OCI-LY7 (cell line): ENCODE results near the gene PIK3AP1. TPM values are rescaled to one million over a fixed set of nuclear protein-coding genes. Genes with fewer than 3 reads are reported as not detected.

Source experiments
- BruUV-seq: library from RNA; stranded (reverse); fragments of 400-500 nt; replicated peaks from 2 replicates; lab custom pipeline; 2021; lab: Mats Ljungman, UMichigan
- CTCF ChIA-PET: fragments of 300-600 bp; sonication (Branson Sonifier 250); formaldehyde crosslinking; loops from one replicate; lab custom pipeline; 2022; ENCODE audit warnings: antibody characterized with exemption; ENCODE audit not compliant: unreplicated experiment; lab: Charles Lee
- POLR2A ChIA-PET: fragments of 300-600 bp; sonication (Branson Sonifier 250); formaldehyde crosslinking; loops from one replicate; lab custom pipeline; 2022; ENCODE audit warnings: antibody characterized with exemption; lab: Charles Lee
- DNase-seq: peaks from one replicate; pipeline ENCODE4 v3.0.0-alpha.2; 2015; ENCODE audit warnings: low spot score
- H2AFZ ChIP-seq: fragments of 200-600 bp; sonication (generic), shearing (Covaris generic); 2 replicates; pipeline ENCODE4 v1.6.1; 2014; ENCODE audit warnings: mild to moderate bottlenecking, antibody characterized with exemption, low read length, moderate library complexity
- H3K27ac ChIP-seq: fragments of 200-600 bp; sonication (generic); 2 replicates; pipeline ENCODE4 v1.5.1; 2014; ENCODE audit warnings: mixed run types, low read depth, mild to moderate bottlenecking, moderate library complexity, low read length, inconsistent platforms; ENCODE audit not compliant: poor library complexity, severe bottlenecking
- H3K36me3 ChIP-seq: fragments of 200-600 bp; sonication (generic); 2 replicates; pipeline ENCODE4 v1.6.1; 2014; ENCODE audit warnings: mild to moderate bottlenecking, antibody characterized with exemption, low read length, moderate library complexity, mixed read lengths; ENCODE audit not compliant: insufficient read depth
- H3K4me1 ChIP-seq: fragments of 200-600 bp; sonication (generic); 2 replicates; pipeline ENCODE4 v1.5.1; 2014; ENCODE audit warnings: mild to moderate bottlenecking, low read length; ENCODE audit not compliant: insufficient read depth, poor library complexity, severe bottlenecking
- H3K4me2 ChIP-seq: fragments of 200-600 bp; sonication (generic); 2 replicates; pipeline ENCODE4 v1.6.1; 2014; ENCODE audit warnings: mild to moderate bottlenecking, low read length
- H3K4me3 ChIP-seq: fragments of 200-600 bp; sonication (generic); 2 replicates; pipeline ENCODE4 v1.5.1; 2014; ENCODE audit warnings: mild to moderate bottlenecking, low read depth, low read length; ENCODE audit not compliant: poor library complexity, severe bottlenecking
- H3K79me2 ChIP-seq: fragments of 200-600 bp; sonication (generic); 2 replicates; pipeline ENCODE4 v1.6.1; 2016; ENCODE audit warnings: low read depth, mild to moderate bottlenecking, low read length, moderate library complexity, mixed read lengths; ENCODE audit not compliant: insufficient read depth
- H3K9me2 ChIP-seq: fragments of 200-600 bp; sonication (generic); 2 replicates; pipeline ENCODE4 v1.6.1; 2016; ENCODE audit warnings: mild to moderate bottlenecking, low read length, mixed read lengths; ENCODE audit not compliant: insufficient read depth
- H3K9me3 ChIP-seq: fragments of 200-600 bp; sonication (generic); 2 replicates; pipeline ENCODE4 v1.6.1; 2014; ENCODE audit warnings: mild to moderate bottlenecking, mixed run types, low read length, mixed read lengths
- H4K20me1 ChIP-seq: fragments of 200-600 bp; sonication (generic); 2 replicates; pipeline ENCODE4 v1.6.1; 2014; ENCODE audit warnings: mild to moderate bottlenecking, antibody characterized with exemption, low read length, moderate library complexity, mixed read lengths; ENCODE audit not compliant: insufficient read depth
- CTCF ChIP-seq: fragments of 200-600 bp; sonication (generic); conservative IDR thresholded peaks from 2 replicates; pipeline ENCODE4 v1.5.1; 2014; ENCODE audit warnings: mild to moderate bottlenecking, antibody characterized with exemption, low read length, moderate library complexity, mixed read lengths
- EZH2phosphoT487 ChIP-seq: fragments of 200-600 bp; sonication (generic); IDR thresholded peaks from 2 replicates; pipeline ENCODE4 v1.6.1; 2018; ENCODE audit warnings: low read depth, borderline replicate concordance, mild to moderate bottlenecking, mixed run types, antibody characterized with exemption, low read length, moderate library complexity, mixed read lengths
- intact Hi-C: fragments of 100-400 bp; cut with micrococcal nuclease; formaldehyde crosslinking; loops from one replicate; pipeline ENCODE4 v1.10.0; 2022; ENCODE audit not compliant: unreplicated experiment
- total RNA-seq, 2 experiments: library from RNA; depleted of rRNA in 1 of 2; stranded (reverse); fragments of >200 nt in 1 of 2; shearing (Covaris generic) in 1 of 2; gene quantifications; 2 replicates each; pipeline ENCODE4 v1.2.3, GENCODE V29; 2014 to 2022

The PIK3AP1 gene
- total RNA-seq, 2 experiments from 2014 or later = 132 to 140 TPM

GRCh38 chr10:96708996-96709395 is 11.3 kb downstream of the PIK3AP1 start:
- ChIA-PET CTCF (no interaction called here), POLR2A (interaction anchor here (0.7 to 1.3 kb wide), 4 partner anchors 10 to 57 kb away, joined by 4 to 12 read pairs (median 6); no protein-coding TSS in a partner anchor)
- no TSS peak for BruUV-seq
- H3K36me3 ChIP-seq = peaks cover 85% of the 10 kb centered on the region
- H3K9me2 ChIP-seq = no peaks in the 10 kb centered on the region
- H3K4me1 ChIP-seq = peaks cover 66% of the 10 kb centered on the region
- H3K9me3 ChIP-seq = no peaks in the 10 kb centered on the region
- intact Hi-C loops = no loop called here
- H3K4me3 ChIP-seq = no peak overlapping the region
- DNase-seq = no peak
- peak overlapping the region; percentile 39 for H3K27ac ChIP-seq
- H4K20me1 ChIP-seq = peaks cover 5% of the 10 kb centered on the region; the same call in 1 of the 2 replicates
- H2AFZ ChIP-seq = no peak overlapping the region
- no peak overlapping the region for H3K4me2 ChIP-seq
- peaks cover 97% of the 10 kb centered on the region for H3K79me2 ChIP-seq
- TF ChIP-seq EZH2phosphoT487 = no peak
- TF ChIP-seq CTCF = no peak

- Histone ChIP-seq H3K9me3 (no peaks in the 10 kb centered on the region), H3K4me2 (0 out of 2 replicates have a peak overlapping the region, but pooled peaks have one; percentile 13), H3K79me2 (peaks cover 97% of the 10 kb centered on the region), H2AFZ (no peak overlapping the region), H3K4me3 (no peak overlapping the region), H3K36me3 (peaks cover 87% of the 10 kb centered on the region), H3K4me1 (peaks cover 71% of the 10 kb centered on the region), H3K27ac (peak overlapping the region; percentile 39), H4K20me1 (peaks cover 5% of the 10 kb centered on the region; the same call in 1 of the 2 replicates), H3K9me2 (no peaks in the 10 kb centered on the region)
- intact Hi-C loops = no loop called here
- TSS peak; percentile 17 for BruUV-seq
- CTCF ChIA-PET = no interaction called here
- TF ChIP-seq CTCF (no peak), EZH2phosphoT487 (no peak)
- peak; percentile 44 for DNase-seq
- POLR2A ChIA-PET = interaction anchor here (0.7 to 1.3 kb wide), 4 partner anchors 11 to 57 kb away, joined by 4 to 12 read pairs (median 6); no protein-coding TSS in a partner anchor
These were observed 11.9 kb downstream of the PIK3AP1 start for GRCh38 chr10:96708456-96708855.

GRCh38 chr10:96706331-96706853 is 13.9 kb downstream of the PIK3AP1 start:
- POLR2A ChIA-PET = interaction anchor here (0.6 to 2.1 kb wide), 6 partner anchors 9 to 57 kb away, joined by 3 to 12 read pairs (median 4); no protein-coding TSS in a partner anchor
- H3K4me2 ChIP-seq = peak overlapping the region; percentile 43; the same call in 1 of the 2 replicates
- H3K4me3 ChIP-seq = peak overlapping the region; percentile 20

More at GRCh38 chr10:96706331-96706853, 13.9 kb downstream of the PIK3AP1 start:
- Histone ChIP-seq H3K9me2 (no peaks in the 10 kb centered on the region), H3K4me1 (peaks cover 88% of the 10 kb centered on the region), H3K27ac (peak overlapping the region; percentile 51), H3K36me3 (peaks cover 84% of the 10 kb centered on the region), H4K20me1 (no peaks in the 10 kb centered on the region), H2AFZ (no peak overlapping the region), H3K79me2 (peaks cover 98% of the 10 kb centered on the region), H3K9me3 (no peaks in the 10 kb centered on the region)
- intact Hi-C loops = no loop called here
- TF ChIP-seq EZH2phosphoT487 (no peak), CTCF (no peak)
- CTCF ChIA-PET = interaction anchor here (1.4 kb wide), 1 partner anchor 12 kb away, joined by 4 read pairs; no protein-coding TSS in a partner anchor
- BruUV-seq = no TSS peak
- no peak for DNase-seq
